ENCODE measurements around the gene SIGLEC5. TPM values are rescaled to one million over a fixed set of nuclear protein-coding genes. Genes with fewer than 3 reads are reported as not detected.

Gene SIGLEC5
- total and polyA plus RNA-seq, 4 donors = 1.6 to 2.2 TPM; not detected in 2

DNA sequence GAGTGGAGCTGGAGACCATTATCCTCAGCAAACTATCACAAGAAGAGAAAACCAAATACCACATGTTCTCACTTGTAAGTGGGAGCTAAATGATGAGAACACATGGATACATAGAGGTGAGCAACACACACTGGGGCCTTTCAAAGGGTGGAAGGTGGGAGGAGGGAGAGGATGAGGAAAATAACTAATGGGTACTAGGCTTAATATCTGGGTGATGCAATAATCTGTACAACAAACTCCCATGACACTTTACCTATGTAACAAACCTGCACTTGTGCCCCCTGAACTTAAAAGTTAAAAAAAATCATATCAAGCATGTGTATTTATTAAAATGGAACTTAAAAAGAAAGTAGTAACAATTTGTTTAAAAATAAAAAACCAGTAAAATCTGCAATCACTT, 11.4 kb upstream of the SIGLEC5 start:
- DNase-seq = no peak
- no peak for ATAC-seq (ENCODE audit: insufficient read depth, low FRiP score)
- Histone ChIP-seq H3K9ac (ENCODE audit: insufficient read depth in 1 of 2, low read length in 2 of 2) (no peak overlapping the region), H3K4me1 (ENCODE audit: control insufficient read depth in 5 of 5, insufficient read depth in 5 of 5, low read length in 5 of 5) (no peaks in the 10 kb centered on the region), H3K27me3 (ENCODE audit: control insufficient read depth in 3 of 3, insufficient read depth in 3 of 3, low read length in 2 of 3) (no peaks in the 10 kb centered on the region), H3K9me3 (ENCODE audit: control insufficient read depth in 4 of 4, insufficient read depth in 3 of 4, low read length in 3 of 4) (peaks cover 0 to 3% (median 0%) of the 10 kb centered on the region in 4 donors), H3K27ac (ENCODE audit: low read depth in 1 of 2, low read length in 1 of 2) (no peak overlapping the region), H3K36me3 (ENCODE audit: control insufficient read depth in 4 of 4, insufficient read depth in 4 of 4, low read length in 4 of 4) (no peaks in the 10 kb centered on the region), H3K4me3 (no peak overlapping the region)
- TF ChIP-seq, protein P1, sequence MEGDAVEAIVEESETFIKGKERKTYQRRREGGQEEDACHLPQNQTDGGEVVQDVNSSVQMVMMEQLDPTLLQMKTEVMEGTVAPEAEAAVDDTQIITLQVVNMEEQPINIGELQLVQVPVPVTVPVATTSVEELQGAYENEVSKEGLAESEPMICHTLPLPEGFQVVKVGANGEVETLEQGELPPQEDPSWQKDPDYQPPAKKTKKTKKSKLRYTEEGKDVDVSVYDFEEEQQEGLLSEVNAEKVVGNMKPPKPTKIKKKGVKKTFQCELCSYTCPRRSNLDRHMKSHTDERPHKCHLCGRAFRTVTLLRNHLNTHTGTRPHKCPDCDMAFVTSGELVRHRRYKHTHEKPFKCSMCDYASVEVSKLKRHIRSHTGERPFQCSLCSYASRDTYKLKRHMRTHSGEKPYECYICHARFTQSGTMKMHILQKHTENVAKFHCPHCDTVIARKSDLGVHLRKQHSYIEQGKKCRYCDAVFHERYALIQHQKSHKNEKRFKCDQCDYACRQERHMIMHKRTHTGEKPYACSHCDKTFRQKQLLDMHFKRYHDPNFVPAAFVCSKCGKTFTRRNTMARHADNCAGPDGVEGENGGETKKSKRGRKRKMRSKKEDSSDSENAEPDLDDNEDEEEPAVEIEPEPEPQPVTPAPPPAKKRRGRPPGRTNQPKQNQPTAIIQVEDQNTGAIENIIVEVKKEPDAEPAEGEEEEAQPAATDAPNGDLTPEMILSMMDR (IDR thresholded peaks at IDR 0.05; ENCODE audit: control extremely low read depth, extremely low read depth) = no peak

DNA sequence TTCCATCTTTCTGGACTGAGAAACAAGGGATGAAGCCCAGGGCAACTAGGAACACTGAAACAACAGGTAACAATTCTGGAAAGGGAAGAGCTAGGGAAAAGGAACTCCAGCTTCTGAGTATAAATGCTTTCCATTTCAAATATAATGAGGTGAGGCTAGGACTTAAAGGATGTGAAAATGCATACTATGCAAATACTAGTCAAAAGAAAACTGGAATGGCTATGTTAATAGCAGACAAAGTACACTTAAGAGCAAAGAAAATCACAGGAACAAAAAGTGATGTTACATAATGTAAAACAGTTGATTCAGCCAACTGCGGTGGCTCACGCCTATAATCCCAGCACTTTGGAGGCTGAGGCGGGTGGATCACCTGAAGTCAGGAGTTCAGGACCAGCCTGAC, 10.2 kb upstream of the SIGLEC5 start:
- no peaks in the 10 kb centered on the region for H3K27me3 ChIP-seq (ENCODE audit: control insufficient read depth in 3 of 3, insufficient read depth in 3 of 3, low read length in 2 of 3)
- H3K4me3 ChIP-seq = no peak overlapping the region
- H3K27ac ChIP-seq (ENCODE audit: low read depth in 1 of 2, low read length in 1 of 2) = no peak overlapping the region
- WGBS, 2 donors = 81 to 88% methylated on average over 3 of the region's 3 CpGs
- H3K36me3 ChIP-seq (ENCODE audit: control insufficient read depth in 4 of 4, insufficient read depth in 4 of 4, low read length in 4 of 4) = no peaks in the 10 kb centered on the region
- peaks cover 0 to 7% (median 0%) of the 10 kb centered on the region in 4 donors for H3K9me3 ChIP-seq (ENCODE audit: control insufficient read depth in 4 of 4, insufficient read depth in 3 of 4, low read length in 3 of 4)
- DNase-seq (no peak), ATAC-seq (ENCODE audit: insufficient read depth, low FRiP score) (no peak)
- TF ChIP-seq, protein P1 (IDR thresholded peaks at IDR 0.05; ENCODE audit: control extremely low read depth, extremely low read depth) = no peak
- H3K9ac ChIP-seq (ENCODE audit: insufficient read depth in 1 of 2, low read length in 2 of 2) = no peak overlapping the region
- no peaks in the 10 kb centered on the region for H3K4me1 ChIP-seq (ENCODE audit: control insufficient read depth in 5 of 5, insufficient read depth in 5 of 5, low read length in 5 of 5)

GRCh38 chr19:51639916-51640315, 9.7 kb upstream of the SIGLEC5 start:
- Histone ChIP-seq H3K9ac (ENCODE audit: insufficient read depth in 1 of 2, low read length in 2 of 2) (no peak overlapping the region), H3K9me3 (ENCODE audit: control insufficient read depth in 4 of 4, insufficient read depth in 3 of 4, low read length in 3 of 4) (peaks cover 0 to 7% (median 0%) of the 10 kb centered on the region in 4 donors), H3K27me3 (ENCODE audit: control insufficient read depth in 3 of 3, insufficient read depth in 3 of 3, low read length in 2 of 3) (no peaks in the 10 kb centered on the region), H3K36me3 (ENCODE audit: control insufficient read depth in 4 of 4, insufficient read depth in 4 of 4, low read length in 4 of 4) (no peaks in the 10 kb centered on the region), H3K27ac (ENCODE audit: low read depth in 1 of 2, low read length in 1 of 2) (no peak overlapping the region), H3K4me1 (ENCODE audit: control insufficient read depth in 5 of 5, insufficient read depth in 5 of 5, low read length in 5 of 5) (no peaks in the 10 kb centered on the region), H3K4me3 (no peak overlapping the region)
- no peak for ATAC-seq (ENCODE audit: insufficient read depth, low FRiP score)
- no peak for DNase-seq
- 80 to 93% methylated on average over 4 of the region's 4 CpGs for WGBS, 2 donors
- TF ChIP-seq, protein P1 (IDR thresholded peaks at IDR 0.05; ENCODE audit: control extremely low read depth, extremely low read depth) = no peak

DNA sequence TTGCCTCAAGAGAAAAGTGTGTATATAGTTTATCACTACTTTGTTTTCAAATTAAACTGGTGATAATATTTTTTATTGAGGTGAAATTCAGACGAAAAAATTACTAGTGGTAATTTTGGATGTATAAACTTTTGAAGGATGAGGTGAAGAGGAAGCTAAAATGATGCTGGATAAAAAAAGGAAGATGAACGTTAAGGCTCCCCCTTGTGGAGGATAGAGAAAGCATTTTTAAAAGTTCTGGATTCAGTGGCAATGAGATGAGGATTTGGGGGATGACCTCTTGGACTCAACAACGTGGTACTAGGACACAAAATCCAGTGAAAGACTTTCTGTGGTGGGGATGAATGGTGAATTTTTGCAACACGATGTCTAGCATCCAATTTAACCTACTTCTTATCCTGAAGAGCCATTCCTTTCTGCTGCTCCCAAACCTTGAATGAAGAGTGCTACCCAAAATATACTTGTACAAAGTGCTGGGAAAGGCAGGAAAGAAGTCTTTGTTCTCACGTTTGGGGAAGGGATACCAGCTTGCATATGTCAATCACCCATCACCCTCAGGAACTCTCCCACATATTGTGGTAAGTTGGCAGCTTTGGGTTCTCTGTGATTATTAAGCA, 7.3 kb upstream of the SIGLEC5 start:
- DNase-seq = no peak
- Histone ChIP-seq H3K4me1 (ENCODE audit: control insufficient read depth in 5 of 5, insufficient read depth in 5 of 5, low read length in 5 of 5) (no peaks in the 10 kb centered on the region), H3K27me3 (ENCODE audit: control insufficient read depth in 3 of 3, insufficient read depth in 3 of 3, low read length in 2 of 3) (no peaks in the 10 kb centered on the region), H3K4me3 (no peak overlapping the region), H3K27ac (ENCODE audit: low read depth in 1 of 2, low read length in 1 of 2) (no peak overlapping the region), H3K9me3 (ENCODE audit: control insufficient read depth in 4 of 4, insufficient read depth in 3 of 4, low read length in 3 of 4) (peaks cover 0 to 7% (median 0%) of the 10 kb centered on the region in 4 donors), H3K36me3 (ENCODE audit: control insufficient read depth in 4 of 4, insufficient read depth in 4 of 4, low read length in 4 of 4) (no peaks in the 10 kb centered on the region), H3K9ac (ENCODE audit: insufficient read depth in 1 of 2, low read length in 2 of 2) (no peak overlapping the region)
- TF ChIP-seq, protein P1 (IDR thresholded peaks at IDR 0.05; ENCODE audit: control extremely low read depth, extremely low read depth) = no peak
- ATAC-seq (ENCODE audit: insufficient read depth, low FRiP score) = no peak
- 13 to 20% methylated on average over 5 of the region's 5 CpGs for WGBS, 2 donors
